GM13977 (cell line): ENCODE measurements around the gene GMPR.
"Not testable (repeated sequence)": the region's sequence is repeated elsewhere in the genome, so short reads cannot be mapped to it uniquely, and the experiment has no call there.

ENCODE experiments used
- DNase-seq: peaks from one replicate; pipeline ENCODE4 v3.0.0; 2012; ENCODE audit warnings: low spot score
- CTCF ChIP-seq: IDR thresholded peaks from 2 replicates; pipeline ENCODE4 v1.5.1; 2012; ENCODE audit warnings: mild to moderate bottlenecking, control low read depth; ENCODE audit not compliant: insufficient read depth; ENCODE audit errors: extremely low read depth, missing control alignments
- in situ Hi-C: fragments of 300-500 bp; cut with MboI; formaldehyde crosslinking; loops from one replicate; pipeline ENCODE4 v1.12.0; 2022; ENCODE audit warnings: low sequenced_read_pairs, low pct_unique_long_range_greater_than_20kb, mixed read lengths, inconsistent platforms; ENCODE audit not compliant: unreplicated experiment

The GMPR gene

GRCh38 chr6:16265351-16266341 is 27.3 kb downstream of the GMPR start:
- DNase-seq = no peak
- in situ Hi-C loops = no loop called here
- TF ChIP-seq CTCF = no peak

GRCh38 chr6:16267428-16268263 is 29.3 kb downstream of the GMPR start:
- TF ChIP-seq CTCF = no peak
- in situ Hi-C loops = no loop called here
- DNase-seq = no peak

- in situ Hi-C loops, DNase-seq: not testable (repeated sequence)
Measured at GRCh38 chr6:16269442-16270070, 31.2 kb downstream of the GMPR start.

- in situ Hi-C loops = no loop called here
- no peak for TF ChIP-seq CTCF
- DNase-seq = no peak
Measured at GRCh38 chr6:16270178-16270794, 31.9 kb downstream of the GMPR start.

GRCh38 chr6:16271428-16271827 is 33.0 kb downstream of the GMPR start:
- in situ Hi-C loops = no loop called here
- TF ChIP-seq CTCF = no peak

GRCh38 chr6:16272201-16272600 is 33.8 kb downstream of the GMPR start:
- TF ChIP-seq CTCF = no peak
- DNase-seq = no peak
- in situ Hi-C loops = no loop called here

More at GRCh38 chr6:16271428-16271827, 33.0 kb downstream of the GMPR start:
- no peak for DNase-seq
